ENCODE results near the gene TMEM106C.
"Not testable (repeated sequence)": the region's sequence is repeated elsewhere in the genome, so short reads cannot be mapped to it uniquely, and the experiment has no call there.

The TMEM106C gene

GRCh38 chr12:47947341-47947740 is 16.1 kb upstream of the TMEM106C start:
- in situ Hi-C loops (cut with HindIII; ENCODE audit: low sequenced_read_pairs): no loop called here

GRCh38 chr12:47949441-47950341 is 13.7 kb upstream of the TMEM106C start:
- in situ Hi-C loops (cut with HindIII; ENCODE audit: low sequenced_read_pairs): no loop called here

- in situ Hi-C loops (cut with HindIII; ENCODE audit: low sequenced_read_pairs): no loop called here
Observed at GRCh38 chr12:47950856-47951468, 12.4 kb upstream of the TMEM106C start.

DNA sequence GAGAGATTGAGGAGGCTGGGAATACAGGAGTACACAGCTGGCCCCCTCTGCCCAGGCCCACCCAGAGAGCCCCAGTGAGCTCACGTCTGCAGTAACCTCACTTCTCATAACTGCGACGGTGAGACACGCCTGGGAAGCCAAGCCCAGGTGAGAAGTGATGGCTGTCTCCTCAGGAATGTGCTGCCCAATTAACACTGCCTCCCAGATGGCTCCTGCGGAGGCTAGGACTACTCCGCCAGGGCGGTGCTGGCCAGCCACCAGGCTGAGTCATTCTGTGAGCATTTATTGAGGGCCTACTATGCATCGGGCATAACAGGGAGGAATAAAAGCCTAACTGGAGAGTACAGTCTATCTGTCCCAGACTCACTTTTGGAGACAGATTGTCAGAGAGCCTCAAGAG is 9.3 kb upstream of the TMEM106C start:
- in situ Hi-C loops (cut with HindIII; ENCODE audit: low sequenced_read_pairs): no loop called here

DNA sequence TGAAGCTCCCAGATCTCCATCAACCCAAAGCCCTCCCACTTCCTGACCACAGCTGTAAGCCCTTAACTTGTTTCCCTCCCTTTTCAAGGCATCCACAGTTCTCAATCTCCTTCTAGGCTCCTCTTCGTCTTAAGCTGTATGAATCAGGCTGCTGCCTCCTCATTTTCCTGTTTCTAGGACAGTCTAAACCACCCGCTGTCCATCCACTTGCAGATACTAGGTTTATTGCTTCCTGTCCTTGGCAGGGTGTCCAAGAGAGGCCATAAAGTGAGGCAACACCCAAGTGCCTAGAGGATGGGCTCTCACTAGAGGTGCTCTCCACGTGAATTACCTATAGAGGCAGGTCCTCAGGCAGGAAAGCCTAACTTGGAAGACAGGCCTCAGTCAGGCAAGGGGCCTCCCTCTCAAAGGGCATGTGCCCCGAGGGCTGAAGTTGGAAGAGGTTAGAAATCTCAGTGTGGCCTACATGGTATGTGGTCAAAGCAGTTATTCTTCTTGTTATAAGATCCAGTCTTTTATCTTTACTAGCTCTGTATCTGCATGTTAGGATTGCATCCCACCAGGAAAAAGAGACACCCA is 8.8 kb upstream of the TMEM106C start:
- in situ Hi-C loops (cut with HindIII; ENCODE audit: low sequenced_read_pairs): no loop called here

DNA sequence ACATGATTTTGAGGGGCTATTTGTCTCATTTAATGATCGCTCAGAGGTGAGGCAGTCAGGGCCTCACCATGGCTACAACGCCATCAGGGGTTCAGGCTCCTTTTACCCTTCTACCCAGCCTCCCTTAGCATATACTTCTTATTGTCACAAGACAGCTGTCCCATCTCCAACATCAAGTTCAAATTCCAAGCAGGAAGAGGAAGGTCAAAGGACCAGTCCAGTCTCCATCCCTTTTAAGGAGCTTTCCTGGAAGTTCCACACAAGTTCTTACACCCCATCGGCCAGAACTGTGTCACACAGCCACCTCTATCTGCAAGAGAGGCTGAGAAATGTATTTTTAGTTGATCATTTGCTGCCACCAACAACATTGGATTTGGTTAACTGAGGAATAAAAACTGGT is 8.3 kb upstream of the TMEM106C start:
- in situ Hi-C loops (cut with HindIII; ENCODE audit: low sequenced_read_pairs): no loop called here

DNA sequence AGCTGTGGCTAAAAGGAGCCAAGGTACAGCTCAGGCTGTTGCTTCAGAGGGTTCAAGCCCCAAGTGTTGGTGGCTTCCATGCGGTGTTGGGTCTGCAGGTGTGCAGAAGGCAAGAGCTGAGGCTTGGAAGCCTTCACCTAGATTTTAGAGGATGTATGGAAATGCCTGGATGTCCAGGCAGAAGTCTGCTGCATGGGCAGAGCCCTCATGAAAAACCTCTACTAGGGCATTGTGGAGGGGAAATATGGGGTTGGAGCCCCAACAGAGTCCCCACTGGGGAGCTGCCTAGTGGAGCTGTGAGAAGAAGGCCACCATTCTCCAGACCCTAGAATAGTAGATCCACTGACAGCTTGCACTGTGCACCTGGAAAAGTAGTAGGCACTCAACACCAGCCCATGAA is 5.7 kb upstream of the TMEM106C start:
- in situ Hi-C loops (cut with HindIII; ENCODE audit: low sequenced_read_pairs): not testable (repeated sequence)

- in situ Hi-C loops (cut with HindIII; ENCODE audit: low sequenced_read_pairs): no loop called here
Observed at GRCh38 chr12:47962198-47962597, 1.2 kb upstream of the TMEM106C start.

- in situ Hi-C loops (cut with HindIII; ENCODE audit: low sequenced_read_pairs): no loop called here
Observed at GRCh38 chr12:47964106-47964728, 821 bp downstream of the TMEM106C start.

- in situ Hi-C loops (cut with HindIII; ENCODE audit: low sequenced_read_pairs): loop anchor here (5.0 kb wide), 2 partner anchors 33 to 73 kb away; no protein-coding TSS in a partner anchor
Observed at GRCh38 chr12:47965581-47965980, 2.2 kb downstream of the TMEM106C start.

DNA sequence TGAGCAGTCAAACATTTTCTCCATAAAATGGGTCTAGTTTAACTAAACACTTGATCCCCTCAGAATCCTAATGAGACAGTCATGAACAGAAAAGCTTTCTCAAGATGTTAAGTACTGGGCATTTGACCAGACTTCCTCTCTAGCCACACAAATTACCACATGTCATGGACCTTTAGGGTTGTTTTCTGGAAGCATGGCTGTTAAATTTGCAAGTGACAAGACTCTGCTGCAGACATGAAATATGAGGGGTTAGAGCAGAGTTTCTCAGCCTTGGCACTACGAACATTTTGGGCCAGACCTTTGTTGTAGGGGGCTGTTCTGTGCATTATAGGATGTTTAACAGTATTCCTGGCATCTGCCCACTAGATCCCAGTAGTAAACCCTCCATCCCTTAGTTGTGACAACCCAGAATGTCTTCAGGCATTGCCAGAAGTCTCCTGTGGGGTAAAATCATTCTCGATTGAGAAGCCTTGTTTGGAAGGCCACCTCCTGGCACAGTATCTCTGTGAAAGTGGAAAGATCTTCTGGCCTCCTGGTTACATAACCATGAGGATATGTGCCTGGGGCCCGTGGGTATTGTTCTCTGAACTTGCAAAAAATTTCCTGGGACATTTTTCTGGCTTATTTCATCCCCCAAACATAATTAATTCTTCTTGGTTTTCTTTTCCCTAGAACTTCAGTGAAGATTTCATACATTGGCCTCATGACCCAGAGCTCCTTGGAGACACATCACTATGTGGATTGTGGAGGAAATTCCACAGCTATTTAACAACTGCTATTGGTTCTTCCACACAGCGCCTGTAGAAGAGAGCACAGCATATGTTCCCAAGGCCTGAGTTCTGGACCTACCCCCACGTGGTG is 4.3 kb downstream of the TMEM106C start:
- in situ Hi-C loops (cut with HindIII; ENCODE audit: low sequenced_read_pairs): loop anchor here (5.0 kb wide), 2 partner anchors 35 to 75 kb away; no protein-coding TSS in a partner anchor

- in situ Hi-C loops (cut with HindIII; ENCODE audit: low sequenced_read_pairs): loop anchor here (5.0 kb wide), 2 partner anchors 38 to 78 kb away; no protein-coding TSS in a partner anchor
Observed at GRCh38 chr12:47969845-47970244, 6.4 kb downstream of the TMEM106C start.

GRCh38 chr12:47970843-47971242 is 7.4 kb downstream of the TMEM106C start:
- in situ Hi-C loops (cut with HindIII; ENCODE audit: low sequenced_read_pairs): no loop called here

- in situ Hi-C loops (cut with HindIII; ENCODE audit: low sequenced_read_pairs): no loop called here
Observed at GRCh38 chr12:47972895-47973294, 9.5 kb downstream of the TMEM106C start.

DNA sequence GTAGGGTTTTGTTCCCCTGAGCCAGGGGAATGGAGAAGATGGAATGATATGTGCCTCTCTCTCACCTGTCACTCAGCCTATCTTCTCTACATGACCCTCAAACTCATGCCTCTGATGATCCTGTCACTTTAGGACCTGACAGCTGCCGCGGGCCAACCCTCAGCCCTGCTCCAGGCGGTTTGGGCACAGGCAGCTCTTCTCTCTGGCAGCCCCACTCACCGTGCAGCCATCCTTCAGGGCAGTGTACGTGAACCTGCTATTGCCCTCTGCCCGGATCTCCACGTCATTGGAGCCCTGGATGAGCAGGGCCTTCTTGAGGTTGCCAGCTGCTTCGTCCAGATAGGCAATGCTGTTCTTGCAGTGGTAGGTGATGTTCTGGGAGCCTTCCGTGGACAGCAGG is 10.5 kb downstream of the TMEM106C start:
- in situ Hi-C loops (cut with HindIII; ENCODE audit: low sequenced_read_pairs): no loop called here

- in situ Hi-C loops (cut with HindIII; ENCODE audit: low sequenced_read_pairs): no loop called here
Observed at GRCh38 chr12:47975036-47975620, 11.7 kb downstream of the TMEM106C start.

GRCh38 chr12:47975816-47976215 is 12.4 kb downstream of the TMEM106C start:
- in situ Hi-C loops (cut with HindIII; ENCODE audit: low sequenced_read_pairs): no loop called here

DNA sequence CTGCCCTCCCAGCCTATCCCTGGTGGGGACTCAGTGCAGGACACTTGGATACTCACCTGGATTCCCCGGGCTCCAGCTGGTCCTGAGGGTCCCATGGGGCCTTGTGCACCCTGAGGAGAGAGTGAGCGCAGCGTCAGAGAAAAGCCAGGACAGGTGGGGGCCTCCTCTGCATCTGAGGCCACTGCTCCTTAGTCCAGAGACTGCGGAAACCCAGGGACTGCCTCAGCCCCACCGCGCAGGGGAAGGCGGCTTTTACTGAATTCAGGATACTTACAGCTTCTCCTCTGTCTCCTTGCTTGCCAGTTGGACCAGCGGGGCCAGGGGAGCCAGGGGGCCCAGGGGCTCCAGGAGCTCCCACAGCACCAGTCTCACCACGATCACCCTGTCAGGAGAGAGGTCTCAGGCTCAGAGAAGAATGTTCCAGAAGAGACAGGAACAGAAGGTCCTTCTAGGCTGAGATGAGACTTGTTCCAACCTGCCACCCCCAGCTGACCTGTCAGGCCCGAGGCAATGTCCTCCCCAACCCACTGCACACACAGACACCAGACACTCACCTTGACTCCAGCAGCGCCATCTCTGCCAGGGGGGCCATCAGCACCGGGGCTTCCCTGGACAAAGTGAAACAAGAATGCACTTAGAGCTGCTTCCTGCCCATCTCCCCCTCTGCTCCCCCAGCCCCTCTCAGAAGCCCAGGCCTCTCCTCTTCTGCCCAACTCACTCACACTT is 13.8 kb downstream of the TMEM106C start:
- in situ Hi-C loops (cut with HindIII; ENCODE audit: low sequenced_read_pairs): no loop called here

All from endothelial cell of hepatic sinusoid (primary cell).